H9 (cell line): ENCODE results near the gene RBM4B. TPM values are rescaled to one million over a fixed set of nuclear protein-coding genes. Genes with fewer than 3 reads are reported as not detected.

Experiments used
- DNase-seq: peaks from one replicate; pipeline ENCODE4 v3.0.0-alpha.2; 2017
- H2AFZ ChIP-seq: one replicate; pipeline ENCODE4 v1.6.1; 2013; ENCODE audit warnings: mild to moderate bottlenecking, low read length, control low read depth, moderate library complexity
- H2AK5ac ChIP-seq: 2 replicates; pipeline ENCODE4 v1.6.1; 2013; ENCODE audit warnings: low read length, control low read depth, mixed read lengths; ENCODE audit not compliant: insufficient read length
- H2BK120ac ChIP-seq: one replicate; pipeline ENCODE4 v1.6.1; 2013; ENCODE audit warnings: low read depth, mild to moderate bottlenecking, low read length, control low read depth, inconsistent platforms; ENCODE audit not compliant: poor library complexity, severe bottlenecking
- H2BK12ac ChIP-seq: 2 replicates; pipeline ENCODE4 v1.6.1; 2013; ENCODE audit warnings: low read length, control low read depth, mixed read lengths, low read depth; ENCODE audit not compliant: insufficient read length
- H2BK15ac ChIP-seq: 2 replicates; pipeline ENCODE4 v1.6.1; 2013; ENCODE audit warnings: low read depth, low read length, control low read depth
- H2BK20ac ChIP-seq: one replicate; pipeline ENCODE4 v1.6.1; 2013; ENCODE audit warnings: low read depth, mild to moderate bottlenecking, low read length, control low read depth, inconsistent platforms; ENCODE audit not compliant: poor library complexity, severe bottlenecking
- H2BK5ac ChIP-seq: 2 replicates; pipeline ENCODE4 v1.6.1; 2013; ENCODE audit warnings: low read length, control low read depth, mixed read lengths; ENCODE audit not compliant: insufficient read length
- H3K14ac ChIP-seq: 2 replicates; pipeline ENCODE4 v1.6.1; 2013; ENCODE audit warnings: low read length, control low read depth; ENCODE audit not compliant: insufficient read depth
- H3K18ac ChIP-seq: 2 replicates; pipeline ENCODE4 v1.6.1; 2013; ENCODE audit warnings: low read depth, mild to moderate bottlenecking, mixed read lengths, low read length, control low read depth; ENCODE audit not compliant: insufficient read length
- H3K23ac ChIP-seq: 2 replicates; pipeline ENCODE4 v1.6.1; 2013; ENCODE audit warnings: low read length, control low read depth, mixed read lengths, low read depth; ENCODE audit not compliant: insufficient read length
- H3K23me2 ChIP-seq: 2 replicates; pipeline ENCODE4 v1.6.1; 2013; ENCODE audit warnings: low read depth, mild to moderate bottlenecking, mixed read lengths, low read length, control low read depth; ENCODE audit not compliant: insufficient read length, poor library complexity, severe bottlenecking
- H3K27ac ChIP-seq: 2 replicates; pipeline ENCODE4 v1.5.1; 2013; ENCODE audit warnings: low read length, control low read depth, mixed read lengths, low read depth; ENCODE audit not compliant: insufficient read length
- H3K27me3 ChIP-seq: 2 replicates; pipeline ENCODE4 v1.6.1; 2013; ENCODE audit warnings: low read length, control low read depth, inconsistent platforms; ENCODE audit not compliant: insufficient read depth
- H3K4ac ChIP-seq: 2 replicates; pipeline ENCODE4 v1.6.1; 2013; ENCODE audit warnings: low read depth, mild to moderate bottlenecking, control low read depth, inconsistent platforms, low read length, moderate library complexity
- H3K4me1 ChIP-seq: 2 replicates; pipeline ENCODE4 v1.6.1; 2013; ENCODE audit warnings: low read length, control low read depth, inconsistent platforms; ENCODE audit not compliant: insufficient read depth
- H3K4me2 ChIP-seq: 2 replicates; pipeline ENCODE4 v1.6.1; 2013; ENCODE audit warnings: low read length, control low read depth, mixed read lengths; ENCODE audit not compliant: insufficient read length, insufficient read depth
- H3K56ac ChIP-seq: 2 replicates; pipeline ENCODE4 v1.6.1; 2013; ENCODE audit warnings: low read depth, mild to moderate bottlenecking, mixed read lengths, low read length, control low read depth; ENCODE audit not compliant: insufficient read length
- H3K79me1 ChIP-seq: 2 replicates; pipeline ENCODE4 v1.6.1; 2013; ENCODE audit warnings: low read depth, mild to moderate bottlenecking, moderate library complexity, low read length, control low read depth, inconsistent platforms; ENCODE audit not compliant: insufficient read depth, poor library complexity, severe bottlenecking
- H3K79me2 ChIP-seq: 2 replicates; pipeline ENCODE4 v1.6.1; 2013; ENCODE audit warnings: low read length, control low read depth, inconsistent platforms; ENCODE audit not compliant: insufficient read depth
- H3K9ac ChIP-seq: 2 replicates; pipeline ENCODE4 v1.6.1; 2013; ENCODE audit warnings: low read length, control low read depth, mixed read lengths; ENCODE audit not compliant: insufficient read length; ENCODE audit errors: extremely low read depth
- H3K9me3 ChIP-seq: one replicate; pipeline ENCODE4 v1.6.1; 2013; ENCODE audit warnings: low read depth, low read length, inconsistent platforms; ENCODE audit not compliant: control insufficient read depth
- H3T11ph ChIP-seq: one replicate; pipeline ENCODE4 v1.6.1; 2013; ENCODE audit warnings: mild to moderate bottlenecking, low read length, control low read depth, inconsistent platforms
- H4K20me1 ChIP-seq: one replicate; pipeline ENCODE4 v1.6.1; 2013; ENCODE audit not compliant: control insufficient read depth, insufficient read length, insufficient read depth
- H4K5ac ChIP-seq: 2 replicates; pipeline ENCODE4 v1.6.1; 2013; ENCODE audit warnings: low read depth, mild to moderate bottlenecking, mixed read lengths, low read length, control low read depth; ENCODE audit not compliant: insufficient read length
- H4K8ac ChIP-seq: replicated peaks from 2 replicates; pipeline ENCODE4 v1.6.1; 2013; ENCODE audit warnings: low read length, control low read depth, mixed read lengths, low read depth; ENCODE audit not compliant: insufficient read length
- H4K91ac ChIP-seq: 2 replicates; pipeline ENCODE4 v1.6.1; 2013; ENCODE audit warnings: low read depth, mild to moderate bottlenecking, moderate library complexity, mixed read lengths, low read length, control low read depth; ENCODE audit not compliant: insufficient read length
- H3K27ac Mint-ChIP-seq, 3 experiments: 2 replicates in 2 of 3; 3 replicates in 1 of 3; pipeline ENCODE4 v1.8.0; 2020 to 2021; ENCODE audit warnings: mixed read lengths in 3 of 3, mild to moderate bottlenecking in 1 of 3, moderate library complexity in 1 of 3
- H3K27me3 Mint-ChIP-seq: 2 replicates; pipeline ENCODE4 v1.8.0; 2021; ENCODE audit warnings: low read depth, mild to moderate bottlenecking, moderate library complexity, mixed read lengths
- H3K36me3 Mint-ChIP-seq, 3 experiments: 2 replicates in 2 of 3; 3 replicates in 1 of 3; pipeline ENCODE4 v1.8.0; 2020 to 2021; ENCODE audit warnings: low read depth in 3 of 3, mixed read lengths in 3 of 3; ENCODE audit not compliant: insufficient read depth in 1 of 3
- H3K4me1 Mint-ChIP-seq, 2 experiments: 2 replicates each; pipeline ENCODE4 v1.8.0; 2020; ENCODE audit warnings: mixed read lengths in 2 of 2
- H3K4me3 Mint-ChIP-seq, 2 experiments: 2 replicates in 1 of 2; 3 replicates in 1 of 2; pipeline ENCODE4 v1.8.0; 2020 to 2021; ENCODE audit warnings: mild to moderate bottlenecking in 2 of 2, mixed read lengths in 2 of 2, moderate library complexity in 1 of 2
- H3K9me3 Mint-ChIP-seq, 2 experiments: 2 replicates in 1 of 2; 3 replicates in 1 of 2; pipeline ENCODE4 v1.8.0; 2020; ENCODE audit warnings: mild to moderate bottlenecking in 2 of 2, mixed read lengths in 2 of 2, moderate library complexity in 1 of 2
- WGBS: extraction: QIAGEN DNeasy Blood & Tissue Kit; methylation state at CpG from one replicate; pipeline ENCODE4 v1.1.7; 2013; ENCODE audit warnings: missing lambda C conversion rate, low lambda C conversion rate, mixed read lengths; ENCODE audit not compliant: insufficient read length; ENCODE audit errors: extremely low coverage; 5-methylcytosine and 5-hydroxymethylcytosine counted together
- total RNA-seq: library from RNA; stranded (reverse); gene quantifications from 2 replicates; pipeline ENCODE4 v1.2.1, GENCODE V29; 2021
- TF ChIP-seq, protein P1 (sequence below): fragments of 200-600 bp; sonication (generic); conservative IDR thresholded peaks from 3 replicates; pipeline ENCODE4 v1.8.0; 2021; ENCODE audit warnings: antibody characterized with exemption, mild to moderate bottlenecking

RBM4B gene
- total RNA-seq, 1 experiment from 2014 or later = 34.0 TPM

DNA sequence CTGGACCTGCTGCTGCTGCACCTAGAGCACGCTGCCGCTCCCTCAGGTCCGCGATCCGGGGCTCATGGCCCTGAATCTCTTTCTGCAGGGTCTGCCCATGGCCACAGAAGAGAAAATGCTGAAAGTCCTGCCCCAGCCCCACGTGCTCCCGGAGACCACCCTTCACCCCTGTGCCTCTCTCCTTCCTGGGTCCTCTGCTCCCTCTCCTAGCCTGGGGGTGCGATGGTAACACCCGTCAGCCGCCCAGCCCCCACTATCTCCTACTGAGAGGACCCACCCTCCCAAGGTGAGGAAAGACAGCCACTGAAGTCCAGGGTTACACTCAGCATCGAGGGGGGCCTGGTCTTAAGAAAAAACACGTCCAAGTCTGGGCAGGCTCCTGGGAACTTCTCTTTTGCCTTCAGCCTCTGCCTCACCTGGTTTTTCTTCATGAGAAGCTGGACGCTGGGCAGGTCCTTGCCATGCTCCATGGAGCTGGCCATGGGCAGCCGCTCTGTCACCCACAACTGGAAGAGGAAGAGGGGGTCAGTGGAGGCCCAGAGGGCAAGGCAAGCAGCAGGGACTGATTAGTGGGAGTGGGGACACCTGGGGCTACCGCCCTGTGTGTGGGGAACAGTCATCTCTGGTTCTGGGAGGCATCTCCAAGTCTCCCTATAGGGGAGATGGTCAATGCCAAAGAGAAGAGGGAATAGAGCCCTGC is 15.8 kb upstream of the RBM4B start:
- no peak overlapping the region for H3K14ac ChIP-seq
- no peaks in the 10 kb centered on the region for H3K9me3 ChIP-seq
- no peak overlapping the region for H3T11ph ChIP-seq
- no peak overlapping the region for H3K27ac ChIP-seq
- H3K23me2 ChIP-seq = no peaks in the 10 kb centered on the region
- no peaks in the 10 kb centered on the region for H3K27me3 Mint-ChIP-seq
- H2BK5ac ChIP-seq = no peak overlapping the region
- no peak overlapping the region for H3K56ac ChIP-seq
- H3K4me1 ChIP-seq = no peaks in the 10 kb centered on the region
- H2BK12ac ChIP-seq = no peak overlapping the region
- no peak overlapping the region for H2BK20ac ChIP-seq
- no peak for DNase-seq
- no peaks in the 10 kb centered on the region for H3K79me1 ChIP-seq
- no peak overlapping the region for H3K4me2 ChIP-seq
- no peak overlapping the region for H4K91ac ChIP-seq
- no peak overlapping the region for H4K8ac ChIP-seq
- H2AFZ ChIP-seq = no peak overlapping the region
- no peak overlapping the region for H3K27ac Mint-ChIP-seq
- no peak overlapping the region for H2BK15ac ChIP-seq
- no peaks in the 10 kb centered on the region for H3K79me2 ChIP-seq
- H3K4me3 Mint-ChIP-seq = no peak overlapping the region; a peak in 1 of 5 replicates
- no peak overlapping the region for H2AK5ac ChIP-seq
- no peak overlapping the region for H2BK120ac ChIP-seq
- H4K20me1 ChIP-seq = no peaks in the 10 kb centered on the region
- H3K9ac ChIP-seq = no peak overlapping the region
- peaks cover 14 to 92% (median 91%) of the 10 kb centered on the region in 3 experiments for H3K36me3 Mint-ChIP-seq
- no peak overlapping the region for H3K18ac ChIP-seq
- no peaks in the 10 kb centered on the region for H3K27me3 ChIP-seq
- no CpG with 5 or more reads among the region's 15 CpGs for WGBS
- no peak overlapping the region for H3K23ac ChIP-seq
- H3K4me1 Mint-ChIP-seq = peaks cover 5 to 8% of the 10 kb centered on the region in 2 experiments; a peak in 1 of 4 replicates
- no peaks in the 10 kb centered on the region; a peak in 1 of 5 replicates for H3K9me3 Mint-ChIP-seq
- TF ChIP-seq, protein P1, sequence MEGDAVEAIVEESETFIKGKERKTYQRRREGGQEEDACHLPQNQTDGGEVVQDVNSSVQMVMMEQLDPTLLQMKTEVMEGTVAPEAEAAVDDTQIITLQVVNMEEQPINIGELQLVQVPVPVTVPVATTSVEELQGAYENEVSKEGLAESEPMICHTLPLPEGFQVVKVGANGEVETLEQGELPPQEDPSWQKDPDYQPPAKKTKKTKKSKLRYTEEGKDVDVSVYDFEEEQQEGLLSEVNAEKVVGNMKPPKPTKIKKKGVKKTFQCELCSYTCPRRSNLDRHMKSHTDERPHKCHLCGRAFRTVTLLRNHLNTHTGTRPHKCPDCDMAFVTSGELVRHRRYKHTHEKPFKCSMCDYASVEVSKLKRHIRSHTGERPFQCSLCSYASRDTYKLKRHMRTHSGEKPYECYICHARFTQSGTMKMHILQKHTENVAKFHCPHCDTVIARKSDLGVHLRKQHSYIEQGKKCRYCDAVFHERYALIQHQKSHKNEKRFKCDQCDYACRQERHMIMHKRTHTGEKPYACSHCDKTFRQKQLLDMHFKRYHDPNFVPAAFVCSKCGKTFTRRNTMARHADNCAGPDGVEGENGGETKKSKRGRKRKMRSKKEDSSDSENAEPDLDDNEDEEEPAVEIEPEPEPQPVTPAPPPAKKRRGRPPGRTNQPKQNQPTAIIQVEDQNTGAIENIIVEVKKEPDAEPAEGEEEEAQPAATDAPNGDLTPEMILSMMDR = no peak
- H3K4ac ChIP-seq = no peak overlapping the region
- no peak overlapping the region for H4K5ac ChIP-seq
